Sigmoid colon (tissue), 7 donors: ENCODE measurements around the gene WNT11. TPM values are rescaled to one million over a fixed set of nuclear protein-coding genes. Genes with fewer than 3 reads are reported as not detected.

Source experiments
- DNase-seq: peaks from one replicate; pipeline ENCODE4 v3.0.0-alpha.2; 2019
- H3K27ac ChIP-seq, 4 donors: fragments of 200-600 bp; sonication (generic); one replicate each; pipeline ENCODE4 v1.5.1; 2016 to 2019; ENCODE audit warnings: mild to moderate bottlenecking in 1 of 4
- H3K27me3 ChIP-seq, 3 donors: fragments of 200-600 bp; sonication (generic); one replicate each; pipeline ENCODE4 v1.5.1; 2019; ENCODE audit warnings: mild to moderate bottlenecking in 1 of 3
- H3K36me3 ChIP-seq, 4 donors: fragments of 200-600 bp; sonication (generic); one replicate each; pipeline ENCODE4 v1.5.1; 2016 to 2019
- H3K4me1 ChIP-seq, 4 donors: fragments of 200-600 bp; sonication (generic); one replicate each; pipeline ENCODE4 v1.5.1; 2017 to 2019
- H3K4me3 ChIP-seq, 4 donors: fragments of 200-600 bp; sonication (generic); one replicate each; pipeline ENCODE4 v1.5.1; 2017 to 2019; ENCODE audit warnings: mild to moderate bottlenecking in 2 of 4, moderate library complexity in 1 of 4
- H3K9me3 ChIP-seq, 4 donors: fragments of 200-600 bp in 3 of 4; sonication (generic) in 3 of 4; one replicate each; pipeline versions ENCODE4 v1.5.1 to v1.6.1; 2013 to 2019
- CTCF ChIP-seq, 4 experiments: fragments of 450-650 bp in 3 of 4; fragments of 200-600 bp in 1 of 4; IDR thresholded peaks; one replicate each; pipeline ENCODE4 v1.5.1; 2016 to 2019; ENCODE audit warnings: antibody characterized with exemption in 4 of 4, mild to moderate bottlenecking in 3 of 4, moderate library complexity in 2 of 4
- EP300 ChIP-seq, 4 donors: sonication (generic); formaldehyde crosslinking; IDR thresholded peaks; one replicate each; pipeline ENCODE4 v1.6.1; 2017; ENCODE audit warnings: antibody characterized with exemption in 4 of 4
- POLR2A ChIP-seq, 2 donors: fragments of 450-650 bp; IDR thresholded peaks; one replicate each; pipeline ENCODE4 v1.6.1; 2016; ENCODE audit warnings: antibody characterized with exemption in 2 of 2, mild to moderate bottlenecking in 2 of 2, moderate library complexity in 2 of 2
- POLR2AphosphoS5 ChIP-seq, 4 donors: sonication (generic); formaldehyde crosslinking; IDR thresholded peaks; one replicate each; pipeline ENCODE4 v1.6.1; 2017; ENCODE audit warnings: antibody characterized with exemption in 4 of 4
- WGBS, 2 donors: extraction: QIAGEN DNeasy Blood & Tissue Kit; methylation state at CpG; one replicate each; pipeline ENCODE4 v1.1.7; 2013; 5-methylcytosine and 5-hydroxymethylcytosine counted together
- intact Hi-C: fragments of 100-400 bp; cut with DNase I; formaldehyde crosslinking; loops from one replicate; pipeline ENCODE4 v1.15.1; 2023
- polyA plus RNA-seq, 3 donors: library from polyadenylated mRNA; stranded (reverse); fragments of 200-250 nt; gene quantifications; one replicate each; pipeline ENCODE4 v1.2.3, GENCODE V29; 2013
- total RNA-seq, 4 donors: library from RNA; depleted of rRNA; stranded (reverse); fragments of >200 nt; gene quantifications; one replicate each; pipeline ENCODE4 v1.1.0, GENCODE V29; 2016
- donor health status: healthy with polysubstance abuse.
- donor health status: Bipolar disorder and iron deficiency.
- donor health status: healthy.

The WNT11 gene
- total and polyA plus RNA-seq, 7 donors = 0.92 to 8.9 (median 2.2) TPM

GRCh38 chr11:76161261-76161961 lies 44.9 kb downstream of the WNT11 start:
- DNase-seq = no peak
- TF ChIP-seq POLR2AphosphoS5 (IDR thresholded peaks at IDR 0.05) (no peak), CTCF (IDR thresholded peaks at IDR 0.05) (no peak), EP300 (IDR thresholded peaks at IDR 0.05) (no peak), POLR2A (IDR thresholded peaks at IDR 0.05) (no peak)
- no peaks in the 10 kb centered on the region for H3K27me3 ChIP-seq
- H3K27ac ChIP-seq = no peak overlapping the region
- intact Hi-C loops = no loop called here
- H3K4me3 ChIP-seq = peak overlapping the region in 2 of 4 donors; percentile 28 to 36
- peaks cover 0 to 12% (median 10%) of the 10 kb centered on the region in 4 donors for H3K4me1 ChIP-seq
- no peaks in the 10 kb centered on the region for H3K9me3 ChIP-seq
- H3K36me3 ChIP-seq = no peaks in the 10 kb centered on the region
- 59 to 70% methylated on average over 24 of the region's 24 CpGs for WGBS, 2 donors

GRCh38 chr11:76160856-76161255 lies 45.4 kb downstream of the WNT11 start:
- TF ChIP-seq CTCF (IDR thresholded peaks at IDR 0.05) (no peak), POLR2A (IDR thresholded peaks at IDR 0.05) (no peak), EP300 (IDR thresholded peaks at IDR 0.05) (no peak), POLR2AphosphoS5 (IDR thresholded peaks at IDR 0.05) (no peak)
- peaks cover 0 to 12% (median 10%) of the 10 kb centered on the region in 4 donors for H3K4me1 ChIP-seq
- no peaks in the 10 kb centered on the region for H3K36me3 ChIP-seq
- intact Hi-C loops = no loop called here
- DNase-seq = no peak
- H3K4me3 ChIP-seq = no peak overlapping the region
- no peaks in the 10 kb centered on the region for H3K27me3 ChIP-seq
- WGBS, 2 donors = 83 to 87% methylated on average over 8 of the region's 8 CpGs
- no peak overlapping the region for H3K27ac ChIP-seq
- no peaks in the 10 kb centered on the region for H3K9me3 ChIP-seq

GRCh38 chr11:76159983-76160661 lies 46.2 kb downstream of the WNT11 start:
- WGBS, 2 donors = 83 to 89% methylated on average over 14 of the region's 14 CpGs
- Histone ChIP-seq H3K4me1 (peaks cover 0 to 12% (median 10%) of the 10 kb centered on the region in 4 donors), H3K27me3 (no peaks in the 10 kb centered on the region), H3K27ac (no peak overlapping the region), H3K4me3 (no peak overlapping the region), H3K9me3 (no peaks in the 10 kb centered on the region), H3K36me3 (no peaks in the 10 kb centered on the region)
- intact Hi-C loops = no loop called here
- DNase-seq = no peak
- TF ChIP-seq EP300 (IDR thresholded peaks at IDR 0.05) (no peak), POLR2AphosphoS5 (IDR thresholded peaks at IDR 0.05) (no peak), CTCF (IDR thresholded peaks at IDR 0.05) (no peak), POLR2A (IDR thresholded peaks at IDR 0.05) (no peak)

- no peak for DNase-seq
- Histone ChIP-seq H3K9me3 (no peaks in the 10 kb centered on the region), H3K27ac (no peak overlapping the region), H3K36me3 (no peaks in the 10 kb centered on the region), H3K27me3 (no peaks in the 10 kb centered on the region), H3K4me3 (no peak overlapping the region), H3K4me1 (peaks cover 0 to 12% (median 10%) of the 10 kb centered on the region in 4 donors)
- 84% methylated on average over 14 of the region's 14 CpGs for WGBS, 2 donors
- intact Hi-C loops = no loop called here
- TF ChIP-seq POLR2AphosphoS5 (IDR thresholded peaks at IDR 0.05) = no peak
- TF ChIP-seq POLR2A (IDR thresholded peaks at IDR 0.05) = no peak
- TF ChIP-seq EP300 (IDR thresholded peaks at IDR 0.05) = no peak
- no peak for TF ChIP-seq CTCF (IDR thresholded peaks at IDR 0.05)
Measured at GRCh38 chr11:76159303-76159937, 46.9 kb downstream of the WNT11 start.
